HG03064 (cell line): ENCODE results near the gene NFKB2.

ENCODE experiments used
- ATAC-seq: cut with Tn5 transposase; IDR thresholded peaks from one replicate; pipeline ENCODE4 v1.9.1; 2021; ENCODE audit warnings: low read depth; ENCODE audit not compliant: unreplicated experiment

Gene NFKB2

GRCh38 chr10:102407425-102408130, 12.1 kb downstream of the NFKB2 start:
- no peak for ATAC-seq

GRCh38 chr10:102408131-102408727, 12.7 kb downstream of the NFKB2 start:
- no peak for ATAC-seq

DNA sequence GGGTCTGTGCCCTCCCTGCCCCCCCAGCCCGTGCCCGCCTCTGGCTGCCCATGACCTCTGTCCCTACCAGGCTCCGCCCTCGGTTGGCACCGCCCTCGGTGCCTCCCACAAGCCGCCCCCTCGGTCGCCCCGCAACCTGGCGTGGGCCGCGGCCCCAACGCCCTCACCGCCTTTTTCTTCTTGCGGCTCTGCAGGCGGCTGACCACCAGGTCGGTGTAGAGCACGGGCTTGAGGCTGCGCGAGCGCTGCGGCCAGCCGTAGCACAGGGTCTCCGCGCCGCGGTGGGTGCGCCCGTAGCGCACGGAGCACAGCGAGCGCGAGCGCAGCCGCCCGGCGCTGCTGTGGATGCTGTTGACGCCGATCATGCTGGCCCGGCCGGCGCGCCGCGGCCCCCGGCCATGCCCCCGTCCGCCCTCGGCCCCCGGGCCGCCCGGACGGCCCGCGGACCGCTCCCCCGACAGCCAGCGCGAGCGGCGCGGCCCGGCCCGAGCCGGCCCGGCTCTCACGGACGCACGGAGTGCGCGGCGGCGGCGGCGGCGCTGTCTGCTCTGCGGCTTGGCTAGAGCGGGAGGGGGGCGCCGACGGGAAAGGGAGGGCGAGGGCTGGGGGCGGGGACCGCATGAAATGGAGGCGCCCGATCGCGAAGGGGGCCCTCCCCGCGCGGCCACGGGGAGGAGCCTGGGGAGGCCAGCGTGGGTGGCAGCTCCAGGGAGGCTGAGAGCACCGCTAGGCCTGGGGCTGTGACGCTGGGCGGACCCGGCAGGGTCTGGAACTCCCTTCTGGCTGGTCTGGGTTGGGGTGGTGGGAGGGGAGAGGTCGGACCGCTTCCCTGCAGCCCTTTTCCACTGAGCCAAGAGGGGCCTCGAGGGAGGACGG, 13.5 kb downstream of the NFKB2 start:
- no peak for ATAC-seq

- no peak for ATAC-seq
Measured at GRCh38 chr10:102409604-102410428, 14.3 kb downstream of the NFKB2 start.

DNA sequence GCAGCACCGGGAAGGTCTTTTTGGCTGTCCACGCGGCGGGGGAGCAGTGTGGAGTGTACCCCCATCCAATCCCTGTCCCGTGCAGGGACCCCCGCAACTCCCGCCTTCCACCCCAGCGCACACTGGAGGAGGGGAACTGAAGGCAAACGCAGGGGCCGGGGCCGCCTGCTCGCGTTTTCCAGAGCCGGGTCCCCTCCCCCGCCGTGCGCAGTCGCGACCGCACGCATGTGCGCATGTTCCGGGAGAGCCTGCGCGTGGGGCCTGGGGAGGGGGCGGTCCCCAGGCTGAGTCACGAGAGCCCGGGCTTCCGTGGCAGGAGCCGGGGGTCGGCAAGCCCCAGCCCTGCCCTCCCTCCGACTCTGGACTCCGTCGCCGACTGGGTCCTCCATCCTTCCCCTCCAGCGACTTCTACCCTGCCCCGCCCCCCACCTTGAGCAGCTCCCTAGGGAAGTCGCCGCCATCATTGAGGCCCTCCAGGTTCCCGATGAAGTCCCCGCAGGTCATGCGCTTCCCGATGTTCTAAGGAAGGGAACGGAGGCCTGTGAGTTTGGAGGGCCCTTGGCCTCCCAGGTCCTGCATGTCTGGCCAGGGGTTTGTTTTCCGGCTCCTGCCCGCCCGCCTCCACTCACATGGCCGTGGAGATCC, 15.0 kb downstream of the NFKB2 start:
- ATAC-seq, result no peak

DNA sequence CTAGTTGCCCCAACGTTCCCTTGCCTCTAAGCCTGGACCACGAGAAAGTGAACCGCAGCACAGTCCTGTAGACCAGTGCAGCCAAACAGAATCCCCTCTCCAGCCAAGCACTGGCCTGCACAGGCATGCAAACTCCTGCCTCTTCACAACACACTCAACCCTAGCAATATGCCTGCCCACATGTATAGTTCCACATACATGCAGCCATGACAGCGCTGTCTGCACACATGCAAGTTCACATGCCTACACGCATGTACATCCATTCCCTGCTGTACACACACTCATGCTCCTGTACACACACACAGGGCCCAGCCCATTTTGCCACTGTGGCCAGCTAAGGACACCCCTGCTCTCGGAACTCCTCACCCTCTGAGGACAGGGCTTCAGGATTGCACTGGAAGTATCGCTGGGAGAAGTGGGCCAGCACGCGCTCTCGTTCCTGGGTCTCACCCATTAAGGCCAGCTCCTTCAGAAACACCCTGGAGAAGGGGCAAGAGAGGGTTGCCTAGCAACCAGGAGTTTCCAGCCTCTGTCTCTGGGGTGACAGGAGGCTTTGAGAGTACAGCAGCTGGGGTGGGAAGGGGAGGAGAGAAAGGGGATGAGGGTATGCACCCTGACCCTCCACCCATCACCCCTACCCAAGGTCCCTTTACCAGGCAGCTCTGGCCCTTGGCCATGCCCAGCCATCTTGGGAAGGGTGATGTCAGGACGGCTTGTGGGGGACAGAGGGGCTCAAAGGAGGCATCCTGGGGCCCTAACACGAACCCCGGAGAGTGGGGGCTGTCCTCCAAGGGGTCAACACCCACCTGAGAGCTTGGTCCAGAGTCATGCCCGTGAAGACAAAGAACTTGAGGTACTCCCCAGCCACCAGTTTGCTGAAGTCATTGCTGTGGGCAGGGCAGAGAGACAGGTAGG, 16.1 kb downstream of the NFKB2 start:
- ATAC-seq, result no peak

- no peak for ATAC-seq
Measured at GRCh38 chr10:102412293-102412692, 16.8 kb downstream of the NFKB2 start.

DNA sequence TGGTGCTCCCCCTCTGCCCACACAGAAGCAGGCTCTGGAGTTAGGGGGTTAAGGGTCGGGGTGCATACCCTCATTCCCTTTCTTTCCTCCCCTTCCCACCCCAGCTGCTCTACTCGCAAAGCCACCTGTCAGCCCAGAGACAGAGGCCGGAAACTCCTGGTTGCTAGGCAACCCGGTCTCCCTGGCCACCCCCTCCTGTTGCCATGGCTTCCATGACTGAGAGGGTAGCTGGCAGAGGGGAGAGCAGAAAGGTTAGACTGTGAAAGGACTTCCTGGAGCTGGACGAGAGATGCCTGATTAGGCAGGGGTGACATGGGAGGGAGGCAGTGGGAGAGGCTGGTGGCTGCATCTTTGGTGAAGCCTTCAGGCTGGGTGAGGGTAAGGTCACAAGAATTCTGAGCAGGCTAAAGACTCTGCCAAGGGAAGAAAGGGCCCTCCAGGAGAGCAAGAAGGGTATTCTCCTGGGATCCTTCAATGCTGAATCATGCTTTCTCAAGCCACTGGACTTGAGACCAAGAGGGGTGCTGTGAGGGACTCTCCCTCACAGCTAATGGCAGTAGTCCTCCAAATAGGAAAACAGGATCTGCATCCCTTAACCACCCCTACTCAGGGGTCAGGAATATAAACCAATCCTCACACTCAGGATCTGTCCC, 17.7 kb downstream of the NFKB2 start:
- ATAC-seq, result no peak

- ATAC-seq, result no peak
Measured at GRCh38 chr10:102413806-102414561, 18.5 kb downstream of the NFKB2 start.

- no peak for ATAC-seq
Measured at GRCh38 chr10:102414749-102415148, 19.2 kb downstream of the NFKB2 start.

DNA sequence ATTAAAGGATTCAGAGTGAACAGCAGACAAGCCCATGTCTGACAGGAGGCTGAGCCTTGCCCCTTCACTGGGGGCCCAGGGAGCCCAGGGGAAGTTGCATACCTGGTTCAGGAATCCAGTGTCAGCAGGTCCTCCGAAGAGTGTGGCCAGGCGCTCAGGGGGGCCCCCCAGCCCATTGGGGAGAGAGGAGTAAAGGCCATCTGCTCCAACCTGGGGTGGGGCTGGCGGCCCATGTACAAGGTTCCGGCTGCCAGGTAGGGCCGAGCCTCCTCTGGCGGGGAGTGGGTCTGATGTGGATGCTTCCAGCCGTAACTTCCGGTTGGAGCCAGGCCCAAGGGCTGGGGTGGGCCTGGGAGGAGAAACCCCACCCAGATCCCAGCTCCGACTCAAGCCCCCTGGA, 20.8 kb downstream of the NFKB2 start:
- ATAC-seq, result no peak

DNA sequence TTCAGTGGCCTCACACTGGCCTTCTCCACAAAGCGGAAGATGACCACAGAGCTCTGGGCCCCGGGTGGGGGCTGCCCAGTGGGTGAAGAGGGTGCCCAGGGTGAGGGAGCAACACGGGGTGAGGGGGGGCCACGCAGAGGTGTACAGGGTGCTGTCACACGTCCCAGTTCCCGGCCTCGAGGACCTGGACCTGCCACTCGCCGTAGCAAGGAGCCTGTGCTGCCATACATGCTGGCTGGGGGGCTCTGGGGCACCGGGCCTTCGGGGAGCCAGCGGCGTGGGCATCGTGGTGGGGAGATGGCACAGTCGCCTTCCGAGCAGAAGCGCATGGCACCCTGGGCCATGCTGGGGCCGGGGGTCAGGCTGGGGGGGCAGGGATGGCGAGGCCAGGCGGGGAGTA, 21.2 kb downstream of the NFKB2 start:
- ATAC-seq, result no peak

- no peak for ATAC-seq
Measured at GRCh38 chr10:102418622-102419268, 23.2 kb downstream of the NFKB2 start, which contains the start of gene PSD. TSS of gene PSD (minus strand) at chr10:102418785. CDS start at chr10:102417038, 1,747 bp downstream.

GRCh38 chr10:102419269-102420180, 24.0 kb downstream of the NFKB2 start:
- ATAC-seq, result no peak

DNA sequence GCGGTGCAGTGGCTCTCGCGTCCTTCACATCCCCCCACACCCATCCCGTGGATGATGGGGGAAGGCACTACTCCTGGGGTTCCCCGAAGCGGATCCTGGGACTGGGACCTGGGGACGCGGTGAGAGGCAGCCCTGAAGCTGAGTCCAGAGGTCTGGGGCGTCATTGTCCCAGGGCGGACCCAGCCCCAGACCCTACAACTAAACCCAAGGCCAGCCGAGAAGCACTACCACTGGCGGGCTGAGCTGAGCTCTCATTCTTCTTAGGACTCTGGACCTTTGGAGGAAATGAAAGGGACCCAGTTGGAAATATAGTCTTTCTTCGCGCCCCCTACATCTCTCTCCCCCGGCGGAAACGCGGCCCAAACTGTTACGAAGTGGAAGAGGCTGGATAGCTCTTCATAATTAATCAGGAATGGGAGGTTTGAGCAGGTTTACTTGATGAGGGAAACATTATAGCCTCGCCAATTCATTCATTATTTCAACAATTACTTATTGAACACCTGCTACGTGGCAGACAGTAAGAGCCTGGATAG, 24.7 kb downstream of the NFKB2 start:
- no peak for ATAC-seq
